HFFc6 (cell line): ENCODE results near the gene PRDM16. TPM values are rescaled to one million over a fixed set of nuclear protein-coding genes. Genes with fewer than 3 reads are reported as not detected.

Experiments used
- DNase-seq: peaks from one replicate; pipeline ENCODE4 v3.0.0-alpha.2; 2018
- H3K27ac Mint-ChIP-seq: 2 replicates; pipeline ENCODE4 v1.8.0; 2020; ENCODE audit warnings: mild to moderate bottlenecking, mixed read lengths
- H3K27me3 Mint-ChIP-seq: 2 replicates; pipeline ENCODE4 v1.8.0; 2021; ENCODE audit warnings: mild to moderate bottlenecking, moderate library complexity, mixed read lengths; ENCODE audit not compliant: insufficient read depth
- H3K36me3 Mint-ChIP-seq: 2 replicates; pipeline ENCODE4 v1.8.0; 2021; ENCODE audit warnings: low read depth, mixed read lengths
- H3K4me1 Mint-ChIP-seq: 2 replicates; pipeline ENCODE4 v1.8.0; 2020; ENCODE audit warnings: low read depth, mixed read lengths
- H3K4me3 Mint-ChIP-seq: 2 replicates; pipeline ENCODE4 v1.8.0; 2020; ENCODE audit warnings: mild to moderate bottlenecking, moderate library complexity, mixed read lengths
- H3K9me3 Mint-ChIP-seq: 2 replicates; pipeline ENCODE4 v1.8.0; 2020; ENCODE audit warnings: mild to moderate bottlenecking, mixed read lengths
- total RNA-seq, 6 experiments: library from RNA; stranded (reverse); fragmentation: NEBNext Ultra II Directional; extraction: Animal tissue kit (Norgen Biotek cat#: 25700); gene quantifications; 2 replicates in 1 of 6; 3 replicates in 5 of 6; pipeline ENCODE4 v1.2.3, GENCODE V29; 2021
- TF ChIP-seq, protein P1 (sequence below): fragments of 200-600 bp; sonication (generic); IDR thresholded peaks from 2 replicates; pipeline ENCODE4 v1.5.0; 2021; ENCODE audit warnings: antibody characterized with exemption, mild to moderate bottlenecking

Gene PRDM16
- total RNA-seq, 6 experiments from 2014 or later: not detected

DNA sequence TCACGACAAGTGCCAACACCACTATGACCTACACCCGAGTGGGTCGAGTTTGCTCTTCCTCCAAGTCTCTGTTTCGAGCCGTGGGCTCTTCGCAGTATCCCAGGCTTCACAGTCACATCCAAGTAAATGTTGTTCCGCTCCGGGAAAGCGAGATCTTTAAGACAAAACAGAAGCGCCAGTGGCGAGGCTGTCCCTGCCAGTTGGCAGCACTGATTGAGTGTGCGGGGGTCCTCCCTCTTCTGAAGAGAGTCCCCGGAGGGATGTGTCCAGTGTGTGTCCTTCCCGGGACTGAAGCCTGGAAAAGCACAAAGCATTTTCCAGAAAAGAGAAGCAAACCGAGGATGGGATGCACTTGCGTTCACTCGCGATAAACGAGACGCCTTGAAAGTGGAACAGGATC lies 158.9 kb downstream of the PRDM16 start:
- no peak for DNase-seq
- Mint-ChIP-seq H3K27me3 (peaks cover 46% of the 10 kb centered on the region), H3K9me3 (peaks cover 4% of the 10 kb centered on the region; the same call in 1 of the 2 replicates), H3K4me3 (no peak overlapping the region), H3K27ac (no peak overlapping the region), H3K36me3 (no peaks in the 10 kb centered on the region), H3K4me1 (no peaks in the 10 kb centered on the region)
- TF ChIP-seq, protein P1, sequence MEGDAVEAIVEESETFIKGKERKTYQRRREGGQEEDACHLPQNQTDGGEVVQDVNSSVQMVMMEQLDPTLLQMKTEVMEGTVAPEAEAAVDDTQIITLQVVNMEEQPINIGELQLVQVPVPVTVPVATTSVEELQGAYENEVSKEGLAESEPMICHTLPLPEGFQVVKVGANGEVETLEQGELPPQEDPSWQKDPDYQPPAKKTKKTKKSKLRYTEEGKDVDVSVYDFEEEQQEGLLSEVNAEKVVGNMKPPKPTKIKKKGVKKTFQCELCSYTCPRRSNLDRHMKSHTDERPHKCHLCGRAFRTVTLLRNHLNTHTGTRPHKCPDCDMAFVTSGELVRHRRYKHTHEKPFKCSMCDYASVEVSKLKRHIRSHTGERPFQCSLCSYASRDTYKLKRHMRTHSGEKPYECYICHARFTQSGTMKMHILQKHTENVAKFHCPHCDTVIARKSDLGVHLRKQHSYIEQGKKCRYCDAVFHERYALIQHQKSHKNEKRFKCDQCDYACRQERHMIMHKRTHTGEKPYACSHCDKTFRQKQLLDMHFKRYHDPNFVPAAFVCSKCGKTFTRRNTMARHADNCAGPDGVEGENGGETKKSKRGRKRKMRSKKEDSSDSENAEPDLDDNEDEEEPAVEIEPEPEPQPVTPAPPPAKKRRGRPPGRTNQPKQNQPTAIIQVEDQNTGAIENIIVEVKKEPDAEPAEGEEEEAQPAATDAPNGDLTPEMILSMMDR: no peak

DNA sequence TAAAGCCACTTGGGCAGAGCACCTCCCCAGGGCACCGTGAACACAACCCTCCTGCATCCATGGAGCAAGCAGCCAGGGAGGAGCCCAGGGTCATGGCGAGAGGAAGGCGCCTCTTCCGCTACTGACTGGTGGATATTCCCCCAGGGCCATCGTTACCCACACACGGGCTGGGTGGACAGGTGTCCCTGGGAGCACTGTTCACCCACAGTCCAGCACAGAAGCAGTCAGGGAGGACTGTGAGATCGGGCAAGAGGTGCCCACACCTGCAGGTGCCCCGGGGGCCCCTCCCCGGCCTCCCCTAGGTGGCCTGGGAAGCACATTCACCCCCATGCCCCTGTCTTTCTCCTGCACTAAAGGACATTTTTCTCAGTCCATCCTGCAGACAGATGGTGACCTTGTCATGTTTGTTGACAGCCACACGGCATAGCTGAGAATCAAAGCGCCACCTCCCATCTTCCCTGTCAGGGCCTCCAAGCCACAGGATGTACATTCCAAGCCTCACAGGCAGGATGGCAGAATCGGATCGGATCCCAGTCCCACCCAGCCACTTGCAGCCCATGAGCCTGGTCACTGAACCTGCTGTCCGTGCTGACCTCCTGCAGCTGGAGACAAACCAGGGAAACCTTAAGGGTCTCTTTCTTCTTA lies 160.2 kb downstream of the PRDM16 start:
- Mint-ChIP-seq H3K27me3 (peaks cover 41% of the 10 kb centered on the region), H3K36me3 (no peaks in the 10 kb centered on the region), H3K4me1 (no peaks in the 10 kb centered on the region), H3K4me3 (no peak overlapping the region), H3K27ac (no peak overlapping the region), H3K9me3 (peaks cover 4% of the 10 kb centered on the region; the same call in 1 of the 2 replicates)
- no peak for DNase-seq
- TF ChIP-seq, protein P1: no peak

- Mint-ChIP-seq H3K36me3 (no peaks in the 10 kb centered on the region), H3K27me3 (peaks cover 30% of the 10 kb centered on the region), H3K27ac (no peak overlapping the region), H3K9me3 (no peaks in the 10 kb centered on the region; the same call in 1 of the 2 replicates), H3K4me1 (no peaks in the 10 kb centered on the region), H3K4me3 (no peak overlapping the region)
- TF ChIP-seq, protein P1: no peak
- no peak for DNase-seq
Observed at GRCh38 chr1:3230553-3230952, 161.6 kb downstream of the PRDM16 start.

GRCh38 chr1:3231245-3231644 lies 162.2 kb downstream of the PRDM16 start:
- Mint-ChIP-seq H3K36me3 (no peaks in the 10 kb centered on the region), H3K27ac (no peak overlapping the region), H3K4me1 (no peaks in the 10 kb centered on the region), H3K4me3 (no peak overlapping the region), H3K27me3 (peaks cover 30% of the 10 kb centered on the region), H3K9me3 (no peaks in the 10 kb centered on the region; the same call in 1 of the 2 replicates)
- TF ChIP-seq, protein P1: no peak
- DNase-seq: no peak

- Mint-ChIP-seq H3K4me3 (no peak overlapping the region), H3K27ac (no peak overlapping the region), H3K36me3 (no peaks in the 10 kb centered on the region), H3K9me3 (no peaks in the 10 kb centered on the region; the same call in 1 of the 2 replicates), H3K4me1 (no peaks in the 10 kb centered on the region), H3K27me3 (peaks cover 30% of the 10 kb centered on the region)
- DNase-seq: no peak
- TF ChIP-seq, protein P1: no peak
Observed at GRCh38 chr1:3231826-3232225, 162.8 kb downstream of the PRDM16 start.
